AG10803 (cell line): ENCODE results near the gene CMTM1.
"Not testable (repeated sequence)": the region's sequence is repeated elsewhere in the genome, so short reads cannot be mapped to it uniquely, and the experiment has no call there.

ENCODE experiments used
- DNase-seq: peaks from one replicate; pipeline ENCODE4 v3.0.0; 2010; ENCODE audit warnings: low read depth
- H3K4me3 ChIP-seq: 2 replicates; pipeline ENCODE4 v1.5.1; 2011; ENCODE audit warnings: mild to moderate bottlenecking, low read length, control low read depth
- CTCF ChIP-seq: conservative IDR thresholded peaks from 2 replicates; pipeline ENCODE4 v1.5.1; 2011; ENCODE audit warnings: mild to moderate bottlenecking, low read length, control low read depth, inconsistent platforms

Gene CMTM1

GRCh38 chr16:66619534-66620428, 53.5 kb downstream of the CMTM1 start:
- peak; percentile 91 for DNase-seq
- H3K4me3 ChIP-seq: no peak overlapping the region
- TF ChIP-seq CTCF: no peak

GRCh38 chr16:66620429-66620795, 54.2 kb downstream of the CMTM1 start:
- no peak for TF ChIP-seq CTCF
- H3K4me3 ChIP-seq: no peak overlapping the region
- DNase-seq: no peak

DNA sequence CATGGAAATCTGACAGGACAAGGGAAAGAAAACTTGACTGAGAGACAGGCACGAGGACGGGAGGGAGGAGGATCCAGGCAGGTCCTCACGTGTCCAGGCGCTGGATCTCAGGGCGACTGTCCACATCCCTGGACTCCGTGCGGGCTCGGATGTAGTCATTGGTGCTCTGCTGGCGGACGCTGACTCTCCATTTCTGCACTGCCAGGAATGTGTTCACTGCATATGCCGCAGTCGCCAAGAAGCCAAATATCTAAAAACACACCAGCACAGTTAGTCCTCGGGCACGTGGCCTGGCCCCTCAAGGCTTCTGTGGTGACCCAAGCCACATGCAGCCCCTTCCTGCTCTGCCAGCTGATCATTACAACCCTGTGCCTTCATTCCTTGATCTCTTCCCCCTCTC, 55.7 kb downstream of the CMTM1 start:
- peak; percentile 53 for DNase-seq
- no peak for TF ChIP-seq CTCF
- no peak overlapping the region for H3K4me3 ChIP-seq

DNA sequence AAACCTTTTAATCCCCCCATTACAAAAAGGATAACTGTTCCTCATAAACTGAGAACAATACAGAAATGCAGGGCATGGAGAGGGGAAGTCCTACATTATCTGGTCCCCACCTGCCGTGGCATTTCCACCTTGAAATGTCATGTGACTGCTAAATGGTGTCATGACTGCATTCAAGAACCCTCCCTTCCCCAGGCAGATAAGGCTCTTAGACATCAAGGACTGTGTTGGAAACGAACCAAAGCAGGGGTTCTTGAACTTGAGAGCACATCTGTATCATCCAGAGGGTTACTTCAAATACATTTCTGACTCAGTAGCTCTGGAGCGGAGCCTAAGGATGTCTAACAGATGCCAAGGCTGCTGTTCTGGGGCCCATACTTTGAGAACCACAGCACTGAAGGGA, 56.6 kb downstream of the CMTM1 start:
- no peak for TF ChIP-seq CTCF
- no peak overlapping the region for H3K4me3 ChIP-seq
- no peak for DNase-seq

DNA sequence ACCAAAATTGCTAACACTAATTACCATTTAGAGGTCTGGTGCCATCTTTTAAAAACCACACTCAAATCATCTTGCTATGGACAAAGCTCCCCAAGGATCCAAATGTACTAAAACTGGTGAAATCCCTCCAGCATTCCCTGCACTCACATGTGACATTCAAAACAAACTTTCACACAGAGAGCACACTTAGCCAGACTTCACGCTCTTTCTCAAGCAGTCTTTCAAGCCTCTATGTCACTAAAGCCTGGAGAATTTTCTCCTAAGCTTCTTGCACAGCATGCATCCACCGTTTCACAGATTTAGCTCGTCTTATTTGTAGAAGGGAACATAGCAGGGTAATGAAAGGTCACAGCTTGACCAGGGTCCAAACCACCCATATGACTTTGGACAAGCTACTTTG, 57.5 kb downstream of the CMTM1 start:
- H3K4me3 ChIP-seq: no peak overlapping the region
- no peak for DNase-seq
- TF ChIP-seq CTCF: no peak

- not testable (repeated sequence) for H3K4me3 ChIP-seq
Observed at GRCh38 chr16:66627611-66628378, 61.6 kb downstream of the CMTM1 start.

More at GRCh38 chr16:66627611-66628378, 61.6 kb downstream of the CMTM1 start:
- DNase-seq: not testable (repeated sequence)
